ENCODE data around the gene SLF1.
A peak's percentile ranks its signal among the peaks of the same experiment; 100 is the strongest.
"Not testable (repeated sequence)": the region's sequence is repeated elsewhere in the genome, so short reads cannot be mapped to it uniquely, and the experiment has no call there.

The SLF1 gene

GRCh38 chr5:94618493-94619328 is at the start of gene SLF1, which contains the start of gene KIAA0825:
SLF1 (plus strand) TSS chr5:94618669; CDS start chr5:94628811, 10,142 bp downstream.
KIAA0825 (minus strand) TSS chr5:94618604; CDS start chr5:94537126, 81,478 bp downstream.
- H3K36me3 ChIP-seq (replicated peaks), result no peaks in the 10 kb centered on the region
- H3K4me3 ChIP-seq, result peak within 1 kb of the TSS; percentile 76
- DNase-seq (ENCODE audit: low spot score in 2 of 2), result peak; percentile 86 to 91
- no peaks in the 10 kb centered on the region for H3K27me3 ChIP-seq (ENCODE audit: low read depth)
- H3K9me3 ChIP-seq, result no peaks in the 10 kb centered on the region
- H3K4me1 ChIP-seq, result peaks cover 54% of the 10 kb centered on the region
- in situ Hi-C loops (cut with MboI; ENCODE audit: low sequenced_read_pairs), result no loop called here

GRCh38 chr5:94571415-94571814 is 47.1 kb upstream of the SLF1 start:
- H3K27me3 ChIP-seq (ENCODE audit: low read depth), result no peaks in the 10 kb centered on the region
- in situ Hi-C loops (cut with MboI; ENCODE audit: low sequenced_read_pairs), result no loop called here
- no peaks in the 10 kb centered on the region for H3K36me3 ChIP-seq (replicated peaks)
- peaks cover 5% of the 10 kb centered on the region; the same call in 1 of the 2 replicates for H3K4me1 ChIP-seq
- H3K9me3 ChIP-seq, result no peaks in the 10 kb centered on the region
- no peak for DNase-seq (ENCODE audit: low spot score in 2 of 2)
- no peak overlapping the region for H3K4me3 ChIP-seq

GRCh38 chr5:94573349-94573748 is 45.1 kb upstream of the SLF1 start:
- H3K4me3 ChIP-seq; in situ Hi-C loops (cut with MboI; ENCODE audit: low sequenced_read_pairs); H3K4me1 ChIP-seq; H3K9me3 ChIP-seq; H3K36me3 ChIP-seq (replicated peaks); H3K27me3 ChIP-seq (ENCODE audit: low read depth): not testable (repeated sequence)
- DNase-seq (ENCODE audit: low spot score in 2 of 2), result peak; percentile 10 to 43

- no peaks in the 10 kb centered on the region for H3K27me3 ChIP-seq (ENCODE audit: low read depth)
- no peak for DNase-seq (ENCODE audit: low spot score in 2 of 2)
- no peaks in the 10 kb centered on the region for H3K9me3 ChIP-seq
- no peaks in the 10 kb centered on the region for H3K36me3 ChIP-seq (replicated peaks)
- in situ Hi-C loops (cut with MboI; ENCODE audit: low sequenced_read_pairs), result no loop called here
- peaks cover 5% of the 10 kb centered on the region; the same call in 1 of the 2 replicates for H3K4me1 ChIP-seq
- H3K4me3 ChIP-seq, result no peak overlapping the region
These were observed 43.3 kb upstream of the SLF1 start for GRCh38 chr5:94575196-94575595.

- Histone ChIP-seq H3K4me1 (peaks cover 5% of the 10 kb centered on the region; the same call in 1 of the 2 replicates), H3K36me3 (replicated peaks) (no peaks in the 10 kb centered on the region), H3K27me3 (ENCODE audit: low read depth) (no peaks in the 10 kb centered on the region), H3K9me3 (no peaks in the 10 kb centered on the region), H3K4me3 (no peak overlapping the region)
- no peak for DNase-seq (ENCODE audit: low spot score in 2 of 2)
- in situ Hi-C loops (cut with MboI; ENCODE audit: low sequenced_read_pairs), result no loop called here
These were observed 40.8 kb upstream of the SLF1 start for GRCh38 chr5:94577466-94578245.

DNA sequence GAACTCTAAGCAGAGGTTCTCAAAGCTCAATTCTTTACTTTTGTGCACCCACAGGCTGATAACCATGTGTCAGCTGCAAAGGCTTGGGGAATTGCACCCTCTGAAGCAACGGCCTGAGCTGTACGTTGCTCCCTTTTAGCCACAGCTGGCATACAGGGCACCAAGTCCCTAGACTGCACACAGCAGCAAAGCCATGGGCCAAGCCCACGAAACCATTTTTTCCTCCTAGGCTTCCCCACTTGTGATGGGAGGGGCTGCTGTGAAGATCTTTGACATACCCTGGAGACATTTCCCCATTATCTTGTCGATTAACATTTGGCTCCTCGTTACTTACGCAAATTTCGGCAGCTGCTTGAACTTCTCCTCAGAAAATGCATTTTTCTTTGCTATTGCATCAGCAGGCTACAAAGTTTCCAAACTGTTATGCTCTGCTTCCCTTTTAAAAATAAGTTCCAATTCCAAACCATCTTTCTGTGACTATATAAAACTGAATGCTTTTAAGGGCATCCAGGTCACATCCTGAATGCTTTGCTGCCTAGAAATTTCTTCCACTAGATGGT is 23.1 kb upstream of the SLF1 start:
- Histone ChIP-seq H3K27me3 (ENCODE audit: low read depth) (no peaks in the 10 kb centered on the region), H3K4me1 (no peaks in the 10 kb centered on the region), H3K9me3 (no peaks in the 10 kb centered on the region), H3K4me3 (no peak overlapping the region), H3K36me3 (replicated peaks) (no peaks in the 10 kb centered on the region)
- DNase-seq (ENCODE audit: low spot score in 2 of 2), result no peak
- in situ Hi-C loops (cut with MboI; ENCODE audit: low sequenced_read_pairs), result no loop called here

DNA sequence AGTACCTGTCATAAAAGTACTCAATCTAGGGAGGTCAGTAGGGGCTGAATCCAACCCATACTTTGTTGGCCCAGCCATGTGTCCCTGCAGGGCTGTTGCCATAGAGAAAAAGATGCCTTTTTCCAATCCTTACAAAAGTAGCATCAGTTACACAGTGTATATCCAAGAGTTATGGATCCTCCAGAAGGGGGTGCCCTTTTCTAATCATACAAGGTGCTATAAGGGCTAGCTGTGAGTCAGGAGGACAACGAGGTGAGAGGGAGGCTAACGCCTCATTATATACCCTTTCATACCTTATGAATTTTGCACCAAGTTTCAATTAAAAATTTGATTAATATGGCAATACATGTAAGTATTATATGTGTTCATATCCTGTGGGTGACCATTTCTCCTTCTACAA is 4.9 kb upstream of the SLF1 start:
- H3K9me3 ChIP-seq, result no peaks in the 10 kb centered on the region
- in situ Hi-C loops (cut with MboI; ENCODE audit: low sequenced_read_pairs), result no loop called here
- no peaks in the 10 kb centered on the region for H3K27me3 ChIP-seq (ENCODE audit: low read depth)
- H3K36me3 ChIP-seq (replicated peaks), result no peaks in the 10 kb centered on the region
- H3K4me1 ChIP-seq, result peaks cover 39% of the 10 kb centered on the region
- no peak overlapping the region for H3K4me3 ChIP-seq
- DNase-seq (ENCODE audit: low spot score in 2 of 2), result peak; percentile 33 to 54

DNA sequence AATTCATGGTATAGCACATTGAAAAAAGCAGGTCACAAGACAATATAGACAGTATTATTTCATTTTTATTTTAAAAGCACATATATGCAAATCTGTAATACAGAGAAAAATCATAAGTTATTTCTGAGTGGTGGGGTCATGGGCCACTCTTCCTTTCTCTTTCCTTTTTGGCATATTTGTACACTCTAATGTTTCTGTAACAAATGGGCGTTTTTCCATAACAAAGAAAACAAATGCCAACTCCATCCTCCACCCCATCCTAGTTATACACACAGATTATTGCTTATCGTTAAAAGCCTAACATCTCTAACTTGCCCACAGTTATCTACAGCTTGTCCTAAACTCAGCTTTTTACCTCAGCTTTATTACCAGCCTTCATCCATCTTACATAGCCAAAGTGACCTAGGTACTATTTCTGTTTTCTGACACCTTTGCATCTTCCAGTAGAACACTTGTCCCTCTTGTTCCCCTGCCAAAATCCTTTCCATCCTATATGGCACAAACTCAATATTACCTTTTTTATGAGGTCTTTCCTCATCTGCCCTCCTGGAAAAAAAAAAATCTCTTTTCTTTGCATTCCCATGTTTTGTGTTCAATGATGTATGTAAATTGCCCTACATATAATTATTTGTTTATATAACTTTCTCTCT is 4.2 kb upstream of the SLF1 start:
- H3K27me3 ChIP-seq (ENCODE audit: low read depth), result no peaks in the 10 kb centered on the region
- in situ Hi-C loops (cut with MboI; ENCODE audit: low sequenced_read_pairs), result no loop called here
- DNase-seq (ENCODE audit: low spot score in 2 of 2), result peak in 1 of 2 experiments; percentile 66

GRCh38 chr5:94615862-94616261 is 2.6 kb upstream of the SLF1 start:
- in situ Hi-C loops (cut with MboI; ENCODE audit: low sequenced_read_pairs), result no loop called here
- Histone ChIP-seq H3K36me3 (replicated peaks) (no peaks in the 10 kb centered on the region), H3K4me3 (no peak overlapping the region), H3K9me3 (no peaks in the 10 kb centered on the region), H3K27me3 (ENCODE audit: low read depth) (no peaks in the 10 kb centered on the region), H3K4me1 (peaks cover 46% of the 10 kb centered on the region)
- DNase-seq (ENCODE audit: low spot score in 2 of 2), result no peak

More for the DNA sequence above, 4.2 kb upstream of the SLF1 start:
- Histone ChIP-seq H3K36me3 (replicated peaks) (no peaks in the 10 kb centered on the region), H3K4me1 (peaks cover 39% of the 10 kb centered on the region), H3K9me3 (no peaks in the 10 kb centered on the region), H3K4me3 (no peak overlapping the region)

DNA sequence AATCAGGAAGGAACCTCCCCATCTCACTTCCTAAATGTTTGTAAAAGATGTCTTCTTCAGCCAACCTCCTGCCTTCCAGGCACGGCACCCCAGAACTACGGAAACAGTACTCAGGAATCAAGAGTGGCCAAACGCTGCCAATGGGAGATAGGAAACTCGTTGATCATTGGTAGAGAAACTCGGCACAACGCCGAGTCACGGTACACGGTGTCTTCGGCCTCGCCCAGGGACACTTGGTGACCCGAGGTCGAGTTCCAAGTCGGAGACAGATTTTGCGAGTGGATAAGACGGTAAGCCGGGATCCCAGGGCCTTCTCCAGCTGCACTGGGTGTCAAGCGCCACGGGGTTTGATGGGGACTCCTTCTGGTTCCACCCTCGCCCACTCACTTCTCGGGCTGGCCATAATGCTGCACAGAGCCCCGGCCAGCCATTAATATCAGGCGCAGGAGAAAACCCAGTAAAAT is 408 bp upstream of the SLF1 start:
- DNase-seq (ENCODE audit: low spot score in 2 of 2), result peak; percentile 41 to 49
- in situ Hi-C loops (cut with MboI; ENCODE audit: low sequenced_read_pairs), result no loop called here
- no peaks in the 10 kb centered on the region for H3K9me3 ChIP-seq

GRCh38 chr5:94620256-94620655 is 1.8 kb downstream of the SLF1 start:
- no peak for DNase-seq (ENCODE audit: low spot score in 2 of 2)
- Histone ChIP-seq H3K4me1 (peaks cover 40% of the 10 kb centered on the region), H3K4me3 (no peak overlapping the region), H3K9me3 (no peaks in the 10 kb centered on the region), H3K36me3 (replicated peaks) (no peaks in the 10 kb centered on the region), H3K27me3 (ENCODE audit: low read depth) (no peaks in the 10 kb centered on the region)
- in situ Hi-C loops (cut with MboI; ENCODE audit: low sequenced_read_pairs), result no loop called here

More for the DNA sequence above, 408 bp upstream of the SLF1 start:
- Histone ChIP-seq H3K27me3 (ENCODE audit: low read depth) (no peaks in the 10 kb centered on the region), H3K4me3 (peak overlapping the region; percentile 76), H3K36me3 (replicated peaks) (no peaks in the 10 kb centered on the region), H3K4me1 (peaks cover 51% of the 10 kb centered on the region)

DNA sequence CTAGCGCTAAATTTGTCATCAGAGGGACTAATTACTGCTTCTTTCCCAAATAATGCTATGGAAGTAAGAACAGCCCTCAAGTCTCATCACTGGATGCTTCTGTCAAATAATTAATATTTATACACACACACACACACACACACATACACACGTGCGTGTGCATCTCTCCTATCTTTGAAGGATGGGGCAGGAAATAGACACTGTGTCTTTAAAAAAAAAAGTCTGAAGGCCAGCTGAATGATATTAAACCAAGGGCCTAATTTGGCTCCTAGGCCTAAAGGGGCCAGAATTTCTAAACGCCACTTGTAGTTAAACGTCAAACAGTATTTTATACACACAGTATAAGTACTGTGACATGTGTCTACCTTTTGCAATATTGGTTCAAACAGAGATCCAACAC is 3.3 kb downstream of the SLF1 start:
- Histone ChIP-seq H3K4me1 (peaks cover 25% of the 10 kb centered on the region), H3K27me3 (ENCODE audit: low read depth) (no peaks in the 10 kb centered on the region), H3K36me3 (replicated peaks) (no peaks in the 10 kb centered on the region), H3K4me3 (no peak overlapping the region), H3K9me3 (no peaks in the 10 kb centered on the region)
- in situ Hi-C loops (cut with MboI; ENCODE audit: low sequenced_read_pairs), result no loop called here
- no peak for DNase-seq (ENCODE audit: low spot score in 2 of 2)

- Histone ChIP-seq H3K4me1 (peaks cover 18% of the 10 kb centered on the region), H3K27me3 (ENCODE audit: low read depth) (no peaks in the 10 kb centered on the region), H3K9me3 (no peaks in the 10 kb centered on the region), H3K4me3 (no peak overlapping the region), H3K36me3 (replicated peaks) (no peaks in the 10 kb centered on the region)
- in situ Hi-C loops (cut with MboI; ENCODE audit: low sequenced_read_pairs), result no loop called here
- no peak for DNase-seq (ENCODE audit: low spot score in 2 of 2)
These were observed 4.5 kb downstream of the SLF1 start for GRCh38 chr5:94623011-94623410.
